ENCODE measurements around the gene CACNA1C.

DNA sequence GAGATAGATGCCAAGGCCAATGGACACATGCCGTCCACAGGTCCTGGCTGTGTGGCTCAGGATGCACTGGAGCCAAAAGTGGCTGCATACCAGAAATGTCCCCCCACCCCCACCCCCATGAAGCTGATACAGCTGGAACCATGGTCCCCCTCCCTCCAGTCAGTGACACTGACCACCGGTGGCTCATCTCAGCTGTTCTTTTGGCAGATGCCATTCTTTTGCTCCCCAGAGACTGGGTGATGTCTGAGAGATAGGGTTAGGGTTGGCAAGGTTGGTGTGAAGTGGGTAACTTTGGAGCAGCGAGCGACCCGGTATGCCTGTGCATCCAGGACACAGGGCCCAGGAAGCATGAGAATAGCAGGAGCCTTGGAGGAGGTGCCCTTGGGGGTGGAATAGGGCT, 285.6 kb downstream of the CACNA1C start:
- TF ChIP-seq, protein P1, sequence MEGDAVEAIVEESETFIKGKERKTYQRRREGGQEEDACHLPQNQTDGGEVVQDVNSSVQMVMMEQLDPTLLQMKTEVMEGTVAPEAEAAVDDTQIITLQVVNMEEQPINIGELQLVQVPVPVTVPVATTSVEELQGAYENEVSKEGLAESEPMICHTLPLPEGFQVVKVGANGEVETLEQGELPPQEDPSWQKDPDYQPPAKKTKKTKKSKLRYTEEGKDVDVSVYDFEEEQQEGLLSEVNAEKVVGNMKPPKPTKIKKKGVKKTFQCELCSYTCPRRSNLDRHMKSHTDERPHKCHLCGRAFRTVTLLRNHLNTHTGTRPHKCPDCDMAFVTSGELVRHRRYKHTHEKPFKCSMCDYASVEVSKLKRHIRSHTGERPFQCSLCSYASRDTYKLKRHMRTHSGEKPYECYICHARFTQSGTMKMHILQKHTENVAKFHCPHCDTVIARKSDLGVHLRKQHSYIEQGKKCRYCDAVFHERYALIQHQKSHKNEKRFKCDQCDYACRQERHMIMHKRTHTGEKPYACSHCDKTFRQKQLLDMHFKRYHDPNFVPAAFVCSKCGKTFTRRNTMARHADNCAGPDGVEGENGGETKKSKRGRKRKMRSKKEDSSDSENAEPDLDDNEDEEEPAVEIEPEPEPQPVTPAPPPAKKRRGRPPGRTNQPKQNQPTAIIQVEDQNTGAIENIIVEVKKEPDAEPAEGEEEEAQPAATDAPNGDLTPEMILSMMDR (IDR thresholded peaks at IDR 0.05), result no peak
- TF ChIP-seq EZH2 (IDR thresholded peaks at IDR 0.05; ENCODE audit: borderline replicate concordance, insufficient read depth, low read depth, low read length, poor library complexity, severe bottlenecking), result no peak

All from B cell (primary cell).